GM12892 (cell line): ENCODE measurements around the gene ITGB3BP.

ENCODE experiments used
- POLR2A ChIP-seq: IDR thresholded peaks from 2 replicates; pipeline ENCODE4 v1.6.1; 2011; ENCODE audit warnings: low read depth, low read length, control low read depth
- POLR2AphosphoS5 ChIP-seq: IDR thresholded peaks from 2 replicates; pipeline ENCODE4 v1.6.1; 2011; ENCODE audit warnings: low read depth, low read length, control low read depth
- TAF1 ChIP-seq: IDR thresholded peaks from 2 replicates; pipeline ENCODE4 v1.6.1; 2011; ENCODE audit warnings: low read depth, mild to moderate bottlenecking, control low read depth, low read length, borderline replicate concordance

DNA sequence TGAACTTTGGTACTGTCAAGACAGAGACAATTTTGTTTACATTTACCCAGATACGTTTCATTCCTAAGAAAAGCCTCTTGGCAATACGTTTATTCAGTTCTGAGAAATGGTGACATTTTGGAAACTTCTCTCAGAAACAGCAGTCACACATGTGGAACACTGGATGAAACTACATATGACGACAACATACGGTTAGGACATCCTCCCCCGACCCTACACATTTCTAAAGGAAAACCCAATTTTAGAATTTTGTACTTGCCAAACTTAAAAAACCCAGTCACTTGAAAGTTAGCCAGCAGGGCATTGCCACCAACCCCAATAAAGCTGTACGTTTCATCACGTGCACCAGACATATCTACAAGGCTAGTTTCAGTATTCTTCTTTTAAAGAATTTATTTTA lies 56.8 kb downstream of the ITGB3BP start:
- no peak for TF ChIP-seq POLR2A
- no peak for TF ChIP-seq TAF1
- TF ChIP-seq POLR2AphosphoS5 = no peak
